Coronary artery (tissue), 2 donors: Measurements from ENCODE around the gene NOTCH3.

Source experiments
- DNase-seq: peaks from one replicate; pipeline ENCODE4 v3.0.0-alpha.2; 2017; ENCODE audit warnings: low spot score
- H3K27ac ChIP-seq, 2 donors: fragments of 200-600 bp; sonication (generic); one replicate each; pipeline ENCODE4 v1.5.1; 2016 to 2019
- H3K4me3 ChIP-seq: fragments of 200-600 bp; sonication (generic); 2 replicates; pipeline ENCODE4 v1.5.1; 2016; ENCODE audit warnings: mild to moderate bottlenecking, moderate library complexity
- CTCF ChIP-seq: fragments of 200-600 bp; sonication (generic); IDR thresholded peaks from one replicate; pipeline ENCODE4 v1.5.1; 2019; ENCODE audit warnings: antibody characterized with exemption

The NOTCH3 gene

GRCh38 chr19:15235781-15236180 is 35.0 kb upstream of the NOTCH3 start:
- Histone ChIP-seq H3K27ac (no peak overlapping the region), H3K4me3 (no peak overlapping the region)
- DNase-seq = no peak
- TF ChIP-seq CTCF = no peak

GRCh38 chr19:15234431-15235130 is 33.8 kb upstream of the NOTCH3 start:
- H3K27ac ChIP-seq = no peak overlapping the region
- H3K4me3 ChIP-seq = no peak overlapping the region

GRCh38 chr19:15231271-15231670 is 30.5 kb upstream of the NOTCH3 start:
- H3K4me3 ChIP-seq = no peak overlapping the region
- no peak for TF ChIP-seq CTCF
- DNase-seq = no peak
- no peak overlapping the region for H3K27ac ChIP-seq

More at GRCh38 chr19:15234431-15235130, 33.8 kb upstream of the NOTCH3 start:
- DNase-seq = no peak
- TF ChIP-seq CTCF = no peak

- peak overlapping the region in 1 of 2 donors; percentile 16 for H3K27ac ChIP-seq
Measured at GRCh38 chr19:15227261-15227660, 26.5 kb upstream of the NOTCH3 start.

GRCh38 chr19:15225760-15226159 is 25.0 kb upstream of the NOTCH3 start:
- TF ChIP-seq CTCF = no peak
- no peak for DNase-seq
- Histone ChIP-seq H3K27ac (peak overlapping the region in 1 of 2 donors; percentile 59), H3K4me3 (no peak overlapping the region)

More at GRCh38 chr19:15227261-15227660, 26.5 kb upstream of the NOTCH3 start:
- TF ChIP-seq CTCF = no peak
- no peak for DNase-seq
- no peak overlapping the region for H3K4me3 ChIP-seq

GRCh38 chr19:15223649-15224361 is 23.0 kb upstream of the NOTCH3 start:
- no peak for DNase-seq
- peak overlapping the region; percentile 93 for H3K4me3 ChIP-seq
- TF ChIP-seq CTCF = no peak
- peak overlapping the region; percentile 84 to 95 for H3K27ac ChIP-seq
